Choroid plexus epithelial cell (primary cell): ENCODE data around the gene SYTL3.

Experiments used
- DNase-seq: peaks from one replicate; pipeline ENCODE4 v3.0.0-alpha.2; 2010; ENCODE audit warnings: low read depth
- H3K4me3 ChIP-seq: 2 replicates; pipeline ENCODE4 v1.5.1; 2011; ENCODE audit warnings: low read depth, mild to moderate bottlenecking, control low read depth, low read length, moderate library complexity
- CTCF ChIP-seq: conservative IDR thresholded peaks from 2 replicates; pipeline ENCODE4 v1.5.1; 2011; ENCODE audit warnings: low read depth, mild to moderate bottlenecking, control low read depth, inconsistent platforms, low read length, moderate library complexity

Gene SYTL3

GRCh38 chr6:158797331-158798310, 147.8 kb downstream of the SYTL3 start:
- no peak for TF ChIP-seq CTCF
- DNase-seq, result peak; percentile 82
- no peak overlapping the region for H3K4me3 ChIP-seq

- H3K4me3 ChIP-seq, result no peak overlapping the region
- TF ChIP-seq CTCF, result no peak
Observed at GRCh38 chr6:158798311-158798710, 148.5 kb downstream of the SYTL3 start.

GRCh38 chr6:158799051-158799792, 149.4 kb downstream of the SYTL3 start:
- no peak for TF ChIP-seq CTCF
- peak; percentile 21 for DNase-seq
- H3K4me3 ChIP-seq, result no peak overlapping the region

More at GRCh38 chr6:158798311-158798710, 148.5 kb downstream of the SYTL3 start:
- no peak for DNase-seq

- H3K4me3 ChIP-seq, result no peak overlapping the region
- DNase-seq, result no peak
- TF ChIP-seq CTCF, result no peak
Observed at GRCh38 chr6:158801655-158802294, 151.9 kb downstream of the SYTL3 start.

GRCh38 chr6:158803733-158804143, 153.9 kb downstream of the SYTL3 start:
- TF ChIP-seq CTCF, result no peak
- no peak overlapping the region for H3K4me3 ChIP-seq
- DNase-seq, result peak; percentile 64

- no peak for DNase-seq
- H3K4me3 ChIP-seq, result no peak overlapping the region
- no peak for TF ChIP-seq CTCF
Observed at GRCh38 chr6:158804207-158804606, 154.4 kb downstream of the SYTL3 start.
